Measurements from ENCODE around the gene EOMES.

Gene EOMES

DNA sequence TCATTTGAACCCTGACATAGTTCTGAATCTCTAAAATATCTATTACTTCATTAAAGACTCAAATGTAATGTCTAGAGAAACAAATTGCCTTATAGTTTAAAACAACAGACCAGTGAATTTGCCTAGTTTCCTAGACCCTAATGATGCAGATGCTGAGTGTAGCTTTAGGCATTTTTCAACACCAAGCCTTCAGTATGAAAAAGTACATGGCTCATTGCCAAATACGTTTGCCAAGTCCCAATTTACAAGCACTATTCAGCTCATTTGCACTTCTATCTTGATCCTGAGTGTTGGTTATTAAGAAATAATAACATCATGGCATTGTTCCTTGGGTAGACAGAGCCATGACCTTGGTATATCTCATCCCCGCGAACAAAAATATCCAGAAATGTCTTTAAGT is 46.8 kb downstream of the EOMES start:
- DNase-seq (ENCODE audit: extremely low read depth, low read depth): no peak
- TF ChIP-seq CTCF (IDR thresholded peaks at IDR 0.05; ENCODE audit: low read depth, low read length, missing control alignments): no peak
- H3K4me3 ChIP-seq (replicated peaks; ENCODE audit: low read depth, low read length): no peak overlapping the region

DNA sequence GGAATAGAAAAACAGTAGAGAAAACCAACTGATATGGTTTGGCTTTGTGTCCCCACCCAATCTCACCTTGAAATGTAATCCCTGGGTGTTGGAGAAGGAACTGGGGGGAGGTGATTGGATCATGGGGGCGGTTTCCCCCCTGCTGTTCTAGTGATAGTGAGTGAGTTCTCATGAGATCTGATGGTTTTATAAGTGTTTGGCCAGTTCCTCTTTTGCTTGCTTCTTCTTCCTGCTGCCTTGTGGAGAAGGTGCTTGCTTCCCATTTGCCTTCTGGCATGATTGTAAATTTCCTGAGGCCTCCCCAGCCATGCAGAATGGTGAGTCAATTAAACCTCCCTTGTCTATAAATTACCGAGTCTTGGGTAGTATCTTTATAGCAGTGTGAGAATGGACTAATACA is 48.4 kb downstream of the EOMES start:
- TF ChIP-seq CTCF (IDR thresholded peaks at IDR 0.05; ENCODE audit: low read depth, low read length, missing control alignments): no peak
- H3K4me3 ChIP-seq (replicated peaks; ENCODE audit: low read depth, low read length): no peak overlapping the region
- DNase-seq (ENCODE audit: extremely low read depth, low read depth): no peak

- DNase-seq (ENCODE audit: extremely low read depth, low read depth): no peak
- no peak for TF ChIP-seq CTCF (IDR thresholded peaks at IDR 0.05; ENCODE audit: low read depth, low read length, missing control alignments)
- no peak overlapping the region for H3K4me3 ChIP-seq (replicated peaks; ENCODE audit: low read depth, low read length)
Observed at GRCh38 chr3:27671101-27671500, 51.0 kb downstream of the EOMES start.

- no peak overlapping the region for H3K4me3 ChIP-seq (replicated peaks; ENCODE audit: low read depth, low read length)
- no peak for TF ChIP-seq CTCF (IDR thresholded peaks at IDR 0.05; ENCODE audit: low read depth, low read length, missing control alignments)
- DNase-seq (ENCODE audit: extremely low read depth, low read depth): no peak
Observed at GRCh38 chr3:27670619-27671018, 51.5 kb downstream of the EOMES start.

DNA sequence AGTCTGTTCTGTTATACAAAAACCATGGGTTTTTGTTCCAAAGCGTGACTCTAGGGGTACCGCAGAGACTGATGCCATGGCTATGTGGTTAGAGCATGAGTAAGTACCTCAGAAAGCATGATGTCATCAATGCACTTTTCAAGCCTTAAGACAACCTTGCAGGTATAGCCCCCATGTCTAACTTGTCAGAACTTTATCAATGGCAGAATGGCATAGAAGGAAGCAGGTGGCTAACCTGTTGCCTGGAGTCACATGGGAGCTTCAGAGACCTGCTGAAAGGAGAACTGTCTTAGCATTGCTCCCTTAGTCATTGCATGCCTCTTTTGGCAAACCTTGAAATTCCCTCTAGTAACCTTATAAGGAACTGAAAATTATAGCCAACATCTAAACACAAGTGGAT is 52.5 kb downstream of the EOMES start:
- H3K4me3 ChIP-seq (replicated peaks; ENCODE audit: low read depth, low read length): no peak overlapping the region
- DNase-seq (ENCODE audit: extremely low read depth, low read depth): no peak
- TF ChIP-seq CTCF (IDR thresholded peaks at IDR 0.05; ENCODE audit: low read depth, low read length, missing control alignments): no peak

DNA sequence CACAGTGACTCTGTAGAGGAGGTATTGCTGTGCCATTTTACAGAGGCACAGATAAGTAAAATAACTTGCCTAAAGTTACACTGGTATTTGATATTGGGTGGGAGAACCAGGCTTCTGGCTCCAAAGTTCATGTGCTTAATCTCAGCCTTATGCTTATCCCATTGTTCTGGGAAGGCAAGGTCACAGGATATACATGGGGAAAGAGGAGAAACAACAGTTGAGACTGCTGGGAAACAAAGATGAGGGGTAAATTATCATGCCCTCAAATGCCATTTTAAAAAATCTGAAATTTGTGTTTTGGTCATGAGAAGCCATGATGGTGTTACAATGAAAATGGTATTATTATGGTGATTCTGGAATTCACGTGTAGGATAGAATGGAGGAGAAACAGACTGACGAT is 54.4 kb downstream of the EOMES start:
- no peak overlapping the region for H3K4me3 ChIP-seq (replicated peaks; ENCODE audit: low read depth, low read length)
- TF ChIP-seq CTCF (IDR thresholded peaks at IDR 0.05; ENCODE audit: low read depth, low read length, missing control alignments): no peak
- no peak for DNase-seq (ENCODE audit: extremely low read depth, low read depth)

DNA sequence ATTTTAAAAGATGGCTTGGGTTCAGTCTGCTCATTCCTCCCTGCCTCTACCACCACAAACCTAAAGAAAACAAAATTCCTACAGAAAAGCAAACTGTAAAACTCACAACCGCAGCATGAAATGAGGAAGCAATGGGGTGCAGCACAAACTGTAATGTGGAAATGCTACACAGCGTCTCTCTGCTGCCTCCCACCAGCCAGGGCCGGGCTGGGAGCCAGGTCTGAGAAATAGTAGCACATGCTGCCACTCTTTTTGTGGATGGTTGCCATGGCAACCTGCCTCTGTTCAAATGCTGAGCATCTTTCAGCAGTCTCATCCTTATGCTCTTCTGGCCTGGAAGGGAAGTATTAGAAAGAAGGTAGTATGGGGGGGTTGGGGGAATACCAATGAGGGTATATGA is 55.4 kb downstream of the EOMES start:
- DNase-seq (ENCODE audit: extremely low read depth, low read depth): peak; percentile 46
- no peak overlapping the region for H3K4me3 ChIP-seq (replicated peaks; ENCODE audit: low read depth, low read length)
- no peak for TF ChIP-seq CTCF (IDR thresholded peaks at IDR 0.05; ENCODE audit: low read depth, low read length, missing control alignments)

All from HFF-Myc (cell line).